Muscle of arm (tissue), 12 donors: ENCODE results near the gene AOAH. TPM values are rescaled to one million over a fixed set of nuclear protein-coding genes. Genes with fewer than 3 reads are reported as not detected.
"Not testable (repeated sequence)": the region's sequence is repeated elsewhere in the genome, so short reads cannot be mapped to it uniquely, and the experiment has no call there.

Source experiments
- DNase-seq: peaks from one replicate; pipeline ENCODE4 v3.0.0-alpha.2; 2013
- polyA plus RNA-seq, 12 donors: library from polyadenylated mRNA; unstranded; fragments of 120-200 nt; gene quantifications; one replicate each; pipeline ENCODE4 v1.2.1, GENCODE V29; 2013; ENCODE audit not compliant: insufficient read length in 12 of 12

Gene AOAH
- polyA plus RNA-seq, 12 donors, result 2.4 to 11.4 (median 3.2) TPM; not detected in 2

- DNase-seq, result no peak
These were observed 12.6 kb upstream of the AOAH start for GRCh38 chr7:36736899-36737211.

- no peak for DNase-seq
These were observed 12.0 kb upstream of the AOAH start for GRCh38 chr7:36736090-36736898.

GRCh38 chr7:36735172-36735571 lies 10.9 kb upstream of the AOAH start:
- no peak for DNase-seq

GRCh38 chr7:36734731-36735130 lies 10.4 kb upstream of the AOAH start:
- no peak for DNase-seq

- no peak for DNase-seq
These were observed 9.1 kb upstream of the AOAH start for GRCh38 chr7:36733411-36733810.

GRCh38 chr7:36732806-36733205 lies 8.5 kb upstream of the AOAH start:
- DNase-seq, result no peak

GRCh38 chr7:36730046-36730445 lies 5.8 kb upstream of the AOAH start:
- no peak for DNase-seq

- no peak for DNase-seq
These were observed 3.8 kb upstream of the AOAH start for GRCh38 chr7:36728143-36728542.

- DNase-seq, result no peak
These were observed 2.7 kb upstream of the AOAH start for GRCh38 chr7:36726806-36727503.

- no peak for DNase-seq
These were observed 2.0 kb upstream of the AOAH start for GRCh38 chr7:36726311-36726710.

GRCh38 chr7:36724996-36725395 lies 702 bp upstream of the AOAH start:
- DNase-seq, result no peak

GRCh38 chr7:36723291-36723690 lies 1.0 kb downstream of the AOAH start:
- DNase-seq, result no peak

- no peak for DNase-seq
These were observed 5.1 kb downstream of the AOAH start for GRCh38 chr7:36719083-36719632.

GRCh38 chr7:36717586-36717985 lies 6.7 kb downstream of the AOAH start:
- DNase-seq, result no peak

- not testable (repeated sequence) for DNase-seq
These were observed 7.5 kb downstream of the AOAH start for GRCh38 chr7:36716802-36717201.

- no peak for DNase-seq
These were observed 12.3 kb downstream of the AOAH start for GRCh38 chr7:36712015-36712414.

GRCh38 chr7:36711256-36711655 lies 13.0 kb downstream of the AOAH start:
- no peak for DNase-seq

- DNase-seq, result no peak
These were observed 14.0 kb downstream of the AOAH start for GRCh38 chr7:36710186-36710791.

GRCh38 chr7:36708767-36709166 lies 15.5 kb downstream of the AOAH start:
- no peak for DNase-seq

- DNase-seq, result no peak
These were observed 16.4 kb downstream of the AOAH start for GRCh38 chr7:36707898-36708297.

GRCh38 chr7:36707465-36707864 lies 16.8 kb downstream of the AOAH start:
- DNase-seq, result no peak

GRCh38 chr7:36703860-36704259 lies 20.4 kb downstream of the AOAH start:
- DNase-seq, result not testable (repeated sequence)

- DNase-seq, result no peak
These were observed 31.8 kb downstream of the AOAH start for GRCh38 chr7:36692456-36692855.
